ENCODE data around the gene SIGLEC1. TPM values are rescaled to one million over a fixed set of nuclear protein-coding genes. Genes with fewer than 3 reads are reported as not detected.

Gene SIGLEC1
- total and polyA plus RNA-seq, 2 of the 8 experiments (the other 6 are each of a cell fraction or from before 2014, with no cell fraction given) = 0.02 TPM; not detected in 1

- H3K4me2 ChIP-seq (ENCODE audit: insufficient read depth in 1 of 2, low read depth in 2 of 2, low read length in 2 of 2) = peak within 1 kb of the TSS; percentile 64 to 77
- 0 out of 2 replicates have a peak within 1 kb of the TSS, but pooled peaks have one; percentile 8 for H2AK5ac ChIP-seq (ENCODE audit: low read depth, low read length)
- peak within 1 kb of the TSS; percentile 72 for H4K91ac ChIP-seq (replicated peaks; ENCODE audit: insufficient read length, low read length)
- H3K4me3 ChIP-seq (ENCODE audit: extremely low read depth in 1 of 4, insufficient read depth in 2 of 4, low read depth in 3 of 4, low read length in 4 of 4) = peak within 1 kb of the TSS; percentile 33 to 59 (median 41)
- H3K14ac ChIP-seq (ENCODE audit: insufficient read length) = no peak within 1 kb of the TSS
- H3K23me2 ChIP-seq (ENCODE audit: low read depth, low read length) = 0 out of 2 replicates have a peak, but pooled peaks cover 3% of the 10 kb centered on the region
- H2BK15ac ChIP-seq (ENCODE audit: low read length) = peak within 1 kb of the TSS; percentile 97; the same call in 1 of the 2 replicates
- H2BK12ac ChIP-seq (ENCODE audit: low read depth, low read length) = peak within 1 kb of the TSS; percentile 80; the same call in 1 of the 2 replicates
- peak within 1 kb of the TSS in 2 of 4 experiments; percentile 29 to 32; a peak in 2 of 7 replicates for H3K9ac ChIP-seq (replicated peaks in 1 of 4; ENCODE audit: extremely low read depth in 1 of 4, low read depth in 3 of 4, low read length in 3 of 4)
- no peak within 1 kb of the TSS for H2BK120ac ChIP-seq (replicated peaks; ENCODE audit: low read depth, low read length)
- H2AFZ ChIP-seq (ENCODE audit: low read length) = peak within 1 kb of the TSS; percentile 35; the same call in 1 of the 2 replicates
- H2BK20ac ChIP-seq (ENCODE audit: low read length) = 0 out of 2 replicates have a peak within 1 kb of the TSS, but pooled peaks have one; percentile 48
- peak; percentile 21 for TF ChIP-seq MAX (IDR thresholded peaks at IDR 0.05)
- no peak for TF ChIP-seq RFX5 (IDR thresholded peaks at IDR 0.05; ENCODE audit: borderline replicate concordance, low read depth, low read length)
- peak; percentile 52; the same call in 1 of the 2 replicates for TF ChIP-seq PHF8 (conservative IDR thresholded peaks at IDR 0.05; ENCODE audit: low read depth, low read length)
- no peak within 1 kb of the TSS for H3K56ac ChIP-seq (replicated peaks; ENCODE audit: insufficient read length, low read depth, low read length)
- peaks cover 1 to 26% (median 22%) of the 10 kb centered on the region in 4 experiments; a peak in 6 of 7 replicates for H3K27me3 ChIP-seq (replicated peaks in 1 of 4; ENCODE audit: control insufficient read depth in 3 of 4, extremely low read depth in 1 of 4, insufficient read depth in 3 of 4, low read length in 3 of 4)
- H3K36me3 ChIP-seq (ENCODE audit: control insufficient read depth in 2 of 4, insufficient read depth in 4 of 4, low read length in 3 of 4) = no peaks in the 10 kb centered on the region
- peaks cover 0 to 19% (median 15%) of the 10 kb centered on the region in 4 experiments; a peak in 5 of 7 replicates for H3K4me1 ChIP-seq (replicated peaks in 1 of 4; ENCODE audit: control insufficient read depth in 3 of 4, insufficient read depth in 4 of 4, low read length in 3 of 4)
- 47% methylated on average over 9 of the region's 67 CpGs; no CpG with 5 or more reads in 1 of the 2 experiments for WGBS, 2 experiments (ENCODE audit: extremely low coverage in 1 of 2, insufficient coverage in 1 of 2, insufficient read length in 1 of 2, insufficient replicate concordance in 2 of 2, low coverage in 1 of 2, low lambda C conversion rate in 2 of 2, missing lambda C conversion rate in 1 of 2)
- peaks cover 0 to 2% of the 10 kb centered on the region in 2 experiments for H4K20me1 ChIP-seq (replicated peaks in 1 of 2; ENCODE audit: control insufficient read depth in 1 of 2, insufficient read depth in 2 of 2, low read length in 2 of 2)
- H3K9me3 ChIP-seq (ENCODE audit: insufficient read depth in 2 of 2, low read depth in 1 of 2, low read length in 1 of 2) = no peaks in the 10 kb centered on the region
- peak within 1 kb of the TSS; percentile 3 for H4K5ac ChIP-seq (ENCODE audit: insufficient read length, low read depth, low read length)
- no peak within 1 kb of the TSS for H3K23ac ChIP-seq (ENCODE audit: insufficient read length)
- H3K18ac ChIP-seq (ENCODE audit: extremely low read depth, low read length) = peak within 1 kb of the TSS; percentile 93
- peak within 1 kb of the TSS; percentile 87 for H4K8ac ChIP-seq (ENCODE audit: extremely low read depth, insufficient read depth, low read length)
- H3K27ac ChIP-seq (ENCODE audit: low read depth, low read length) = no peak within 1 kb of the TSS
- no peak within 1 kb of the TSS; the same call in 1 of the 2 replicates for H2BK5ac ChIP-seq (ENCODE audit: low read depth, low read length)
- H3K4ac ChIP-seq (replicated peaks; ENCODE audit: insufficient read length, low read depth, low read length) = peak within 1 kb of the TSS; percentile 88
- POLR2A ChIA-PET (ENCODE audit: partially characterized antibody) = interaction anchor here (0.9 to 3.0 kb wide), 8 partner anchors 12 to 51 kb away, joined by 3 to 13 read pairs (median 3); no protein-coding TSS in a partner anchor
- FAIRE-seq (no peak), DNase-seq (ENCODE audit: low read depth in 1 of 2, low spot score in 2 of 2) (peak in 1 of 2 experiments; percentile 72)
- CTCF ChIA-PET (ENCODE audit: partially characterized antibody) = interaction anchor here (0.9 to 17.6 kb wide), 11 partner anchors 9 to 60 kb away, joined by 3 to 221 read pairs (median 3); partner anchors contain the start of genes SIGLEC1 and SPEF1
- no peaks in the 10 kb centered on the region for H3K79me1 ChIP-seq (ENCODE audit: low read depth, low read length)
- no peaks in the 10 kb centered on the region for H3K79me2 ChIP-seq (ENCODE audit: control insufficient read depth in 1 of 2, insufficient read depth in 2 of 2, low read length in 2 of 2)
These were observed 20.1 kb upstream of the SIGLEC1 start, which contains the start of gene HSPA12B for GRCh38 chr20:3732327-3733118. TSS of gene HSPA12B (plus strand) at chr20:3732685. CDS start at chr20:3738675, 5,990 bp downstream.

Measured in H1 (cell line).